NK-92 (cell line): ENCODE results near the gene EPS8L2.

ENCODE experiments used
- DNase-seq: peaks from one replicate; lab custom pipeline; 2025; ENCODE audit not compliant: unreplicated experiment; lab: John Stamatoyannopoulos, UW

EPS8L2 gene

GRCh38 chr11:703506-703905 lies 2.5 kb upstream of the EPS8L2 start:
- DNase-seq: no peak

- DNase-seq: no peak
Measured at GRCh38 chr11:704228-704674, 1.8 kb upstream of the EPS8L2 start.

DNA sequence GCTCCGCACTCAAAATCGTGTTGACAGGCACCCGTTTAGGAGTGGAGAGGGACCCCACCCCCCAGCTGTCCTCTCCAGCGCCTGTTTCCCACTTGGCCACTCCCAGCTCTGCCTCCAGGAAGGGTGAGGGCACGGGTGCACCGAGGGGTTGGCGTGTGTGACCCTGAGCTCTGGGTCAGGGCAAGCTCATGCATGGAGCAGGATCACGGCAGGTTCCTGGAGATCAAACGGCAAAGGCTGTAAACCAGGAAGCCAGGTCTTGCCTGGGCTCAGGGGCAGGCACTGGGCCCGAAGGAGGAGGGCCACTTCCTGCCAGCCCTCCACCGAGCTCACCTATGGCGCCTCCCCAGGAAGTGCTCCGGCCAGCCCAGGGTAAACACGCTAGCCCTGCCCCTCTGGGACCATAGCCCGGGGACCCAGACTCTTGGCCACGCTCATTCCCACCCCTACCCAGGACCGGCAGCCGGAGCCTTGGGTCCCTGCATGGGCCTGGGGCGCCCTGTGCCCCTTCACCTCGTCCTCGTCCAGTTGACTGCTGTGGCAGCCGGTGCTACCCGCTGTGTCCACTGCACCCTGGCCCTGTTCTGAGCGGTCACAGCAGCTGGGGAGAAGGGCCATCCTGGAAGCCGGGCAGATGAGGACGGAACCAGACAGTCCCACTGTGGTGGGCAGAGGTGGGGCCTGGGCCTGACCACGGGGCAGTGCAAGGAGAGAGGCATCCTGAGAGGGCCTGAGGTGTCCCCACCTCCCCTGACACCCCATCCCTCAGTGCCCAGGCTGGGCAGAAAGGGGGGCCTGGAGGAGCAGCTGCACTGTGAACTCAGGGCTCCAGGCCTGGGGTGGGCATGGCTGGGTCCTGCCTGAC lies 1.0 kb upstream of the EPS8L2 start:
- DNase-seq: no peak

DNA sequence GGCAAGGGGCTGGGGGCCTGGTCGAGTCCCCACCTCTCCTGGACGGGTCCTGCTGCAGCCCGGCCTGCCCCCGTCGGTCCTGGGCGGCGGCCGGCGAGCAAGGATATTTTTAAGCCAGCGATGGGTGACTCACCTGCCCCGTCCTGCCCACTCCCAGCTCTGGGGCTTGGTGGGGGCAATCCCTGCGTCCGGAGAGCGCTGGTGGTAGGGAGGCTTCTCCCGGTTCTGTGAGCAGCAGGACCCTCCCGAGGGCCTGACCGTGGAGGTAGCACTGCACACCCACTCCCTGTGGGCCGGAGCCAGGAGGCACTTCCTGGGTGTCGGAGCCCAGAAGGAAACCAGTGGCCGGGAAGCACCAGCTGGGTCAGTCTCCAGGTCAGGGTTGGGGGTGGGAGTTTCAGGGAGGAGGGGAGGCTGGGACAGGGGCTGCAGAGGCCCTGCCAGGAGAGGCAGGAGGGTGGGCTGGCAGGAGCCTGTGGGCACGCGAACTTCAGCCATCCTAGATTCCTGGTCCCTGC lies 467 bp downstream of the EPS8L2 start:
- DNase-seq: no peak

DNA sequence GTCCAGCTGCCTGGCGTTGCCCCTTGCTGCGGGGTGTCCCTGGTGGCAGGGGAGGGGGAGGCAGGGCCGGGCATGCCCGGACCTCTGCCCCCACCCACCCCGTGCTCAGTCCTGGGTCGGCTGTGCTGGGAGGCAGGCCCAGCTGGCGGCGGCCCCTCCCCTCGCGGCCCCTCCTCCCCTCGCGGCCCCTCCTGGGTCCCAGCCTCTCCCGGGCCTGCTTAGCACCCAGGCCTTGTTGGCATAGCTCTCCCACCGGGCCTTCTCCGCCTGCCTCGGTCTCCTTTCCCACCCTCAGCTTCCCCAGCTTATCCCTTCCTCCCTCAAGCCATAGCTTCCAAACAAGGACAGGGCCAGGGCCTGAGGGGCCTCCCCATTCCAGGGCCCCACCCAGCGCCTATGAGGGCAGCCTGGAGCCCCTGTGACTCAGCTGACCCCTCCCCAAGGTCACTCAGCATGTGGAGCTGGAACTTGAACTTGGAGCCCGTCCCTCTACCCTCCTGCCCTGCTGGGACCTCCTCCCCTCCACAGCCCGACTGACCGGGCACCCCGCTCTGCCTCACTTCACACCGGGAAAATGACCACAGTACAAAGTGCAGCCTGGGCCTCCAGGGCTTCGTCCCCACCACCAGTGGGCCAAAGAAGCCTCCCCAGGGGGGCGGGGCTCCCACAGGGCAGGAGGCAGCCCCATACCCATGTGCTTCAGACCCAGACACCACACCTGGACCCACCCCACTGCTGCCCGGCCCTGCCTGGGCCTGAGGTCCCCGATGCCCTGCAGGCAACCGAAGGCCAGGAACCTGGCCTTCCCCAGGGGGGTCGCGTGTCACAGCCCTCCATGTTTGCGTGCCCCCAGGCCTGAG lies 1.2 kb downstream of the EPS8L2 start:
- DNase-seq: no peak

GRCh38 chr11:707817-708420 lies 1.9 kb downstream of the EPS8L2 start:
- no peak for DNase-seq

DNA sequence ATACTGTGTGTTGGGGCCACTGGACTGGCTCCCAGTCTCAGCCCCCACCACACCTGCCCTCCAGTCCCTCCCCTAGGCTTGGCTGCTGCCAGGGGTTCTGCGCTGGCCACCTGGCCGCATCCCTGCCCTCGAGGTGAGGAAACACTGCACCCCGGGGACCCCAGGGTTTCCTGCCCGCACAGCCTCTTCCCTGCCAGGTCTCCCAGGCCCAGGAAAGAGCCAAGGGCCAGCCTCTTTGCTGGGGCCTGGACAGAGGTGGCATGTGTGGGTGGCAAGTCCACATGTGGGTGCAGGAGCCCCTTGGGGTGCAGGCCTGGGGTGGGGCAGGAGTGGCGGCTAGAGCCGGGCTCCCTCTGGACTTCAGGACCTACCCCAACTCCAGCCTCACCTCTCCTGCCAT lies 2.5 kb downstream of the EPS8L2 start:
- no peak for DNase-seq

- DNase-seq: no peak
Measured at GRCh38 chr11:709109-709997, 3.3 kb downstream of the EPS8L2 start.

DNA sequence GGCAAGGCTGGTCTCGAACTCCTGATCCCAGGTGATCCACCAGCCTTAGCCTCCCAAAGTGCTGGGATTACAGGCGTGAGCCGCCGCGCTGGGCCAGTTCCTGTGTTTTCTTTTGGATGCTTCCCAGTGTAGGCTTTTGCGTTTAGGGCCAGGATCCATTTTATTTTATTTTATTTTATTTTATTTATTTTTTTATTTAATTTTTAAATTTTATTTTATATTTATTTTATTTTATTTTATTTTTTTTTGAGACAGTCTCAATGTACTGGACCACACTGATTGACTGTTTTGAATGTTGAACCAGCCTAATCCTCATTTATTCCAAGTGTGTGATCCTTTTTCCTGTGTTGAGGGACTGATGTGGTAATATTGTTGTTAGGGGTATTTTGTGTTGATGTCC lies 8.4 kb downstream of the EPS8L2 start:
- DNase-seq: no peak

DNA sequence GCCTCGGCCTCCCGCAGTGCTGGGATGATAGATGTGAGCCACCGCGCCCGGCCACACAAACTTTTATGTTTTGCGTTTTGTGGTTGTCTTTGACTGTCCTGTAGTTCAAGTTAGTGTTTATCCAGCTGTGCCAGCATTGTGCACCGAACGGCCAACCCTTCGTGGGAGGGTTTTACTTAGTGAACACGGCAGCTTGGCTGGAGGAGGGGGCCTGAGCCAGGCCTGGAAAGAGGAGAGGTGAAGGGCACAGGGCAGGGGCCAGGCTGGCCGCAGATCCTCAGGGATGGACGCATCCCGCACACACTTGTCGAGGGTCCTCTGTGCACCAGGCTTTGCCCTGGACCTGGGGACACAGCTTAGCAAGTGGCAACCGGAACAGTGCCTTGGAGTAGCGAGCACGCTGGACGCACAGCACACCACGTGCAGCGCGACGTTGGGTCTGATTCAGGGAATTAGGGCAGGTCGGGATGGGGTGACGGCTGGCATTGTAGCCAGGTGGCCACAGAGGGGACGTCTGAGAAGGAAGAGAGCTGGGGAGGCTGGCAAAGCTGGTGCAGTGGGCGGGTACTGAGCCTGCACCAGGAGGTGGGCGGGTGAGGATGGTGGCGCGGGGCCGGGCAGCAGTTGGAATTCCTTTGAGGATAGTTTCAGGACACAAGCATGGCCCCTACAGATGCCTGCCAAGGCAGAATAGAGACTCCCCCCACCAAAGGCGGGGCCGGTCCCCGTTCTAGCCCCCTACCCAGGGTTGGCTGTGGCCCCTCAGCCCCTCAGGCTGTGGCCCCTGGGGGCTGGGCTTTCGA lies 13.4 kb downstream of the EPS8L2 start:
- no peak for DNase-seq

- no peak for DNase-seq
Measured at GRCh38 chr11:720017-720641, 14.1 kb downstream of the EPS8L2 start.

DNA sequence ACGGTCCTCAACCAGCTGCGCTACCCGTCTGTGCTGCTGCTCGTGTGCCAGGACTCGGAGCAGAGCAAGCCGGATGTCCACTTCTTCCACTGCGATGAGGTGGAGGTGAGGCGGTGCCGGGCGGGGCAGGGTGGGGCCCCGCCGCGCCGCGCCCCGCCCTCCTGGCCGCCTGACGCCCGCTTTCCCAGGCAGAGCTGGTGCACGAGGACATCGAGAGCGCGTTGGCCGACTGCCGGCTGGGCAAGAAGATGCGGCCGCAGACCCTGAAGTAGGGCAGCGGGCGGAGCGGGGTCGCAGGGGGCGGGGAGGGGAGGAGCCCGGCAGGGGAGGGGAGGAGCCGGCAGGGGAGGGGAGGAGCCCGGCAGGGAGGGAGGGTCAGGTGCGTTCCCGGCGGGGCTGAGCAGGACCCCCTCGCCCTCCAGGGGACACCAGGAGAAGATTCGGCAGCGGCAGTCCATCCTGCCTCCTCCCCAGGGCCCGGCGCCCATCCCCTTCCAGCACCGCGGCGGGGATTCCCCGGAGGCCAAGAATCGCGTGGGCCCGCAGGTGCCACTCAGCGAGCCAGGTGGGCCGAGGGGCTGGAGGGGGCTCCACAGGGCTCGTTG lies 14.7 kb downstream of the EPS8L2 start:
- DNase-seq: no peak

GRCh38 chr11:721247-721740 lies 15.3 kb downstream of the EPS8L2 start:
- DNase-seq: no peak

DNA sequence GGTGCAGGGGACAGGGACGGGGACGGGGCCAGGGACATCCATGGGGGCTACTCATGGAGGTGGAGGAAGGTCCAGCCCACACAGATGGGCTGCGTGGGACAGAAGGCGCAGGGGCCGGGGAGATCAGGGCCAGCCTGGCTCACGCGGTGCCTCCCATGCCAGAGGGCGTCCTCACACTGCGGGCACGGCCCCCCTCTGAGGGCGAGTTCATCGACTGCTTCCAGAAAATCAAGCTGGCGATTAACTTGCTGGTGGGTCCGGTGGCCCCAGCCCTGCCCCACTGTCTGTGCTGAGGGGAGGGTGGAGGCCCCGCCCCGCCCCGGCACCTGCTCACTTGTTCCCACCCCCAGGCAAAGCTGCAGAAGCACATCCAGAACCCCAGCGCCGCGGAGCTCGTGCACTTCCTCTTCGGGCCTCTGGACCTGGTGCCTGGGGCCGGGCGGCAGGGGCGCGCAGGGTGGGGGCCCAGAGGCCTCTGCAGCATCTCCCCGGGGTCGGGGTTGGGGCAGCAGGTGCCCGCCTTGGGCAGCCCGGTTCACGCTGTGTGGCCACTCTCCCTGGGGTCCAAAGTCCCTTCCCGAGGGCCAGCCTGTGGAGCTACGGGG lies 15.8 kb downstream of the EPS8L2 start:
- no peak for DNase-seq

GRCh38 chr11:722346-722811 lies 16.3 kb downstream of the EPS8L2 start:
- no peak for DNase-seq

DNA sequence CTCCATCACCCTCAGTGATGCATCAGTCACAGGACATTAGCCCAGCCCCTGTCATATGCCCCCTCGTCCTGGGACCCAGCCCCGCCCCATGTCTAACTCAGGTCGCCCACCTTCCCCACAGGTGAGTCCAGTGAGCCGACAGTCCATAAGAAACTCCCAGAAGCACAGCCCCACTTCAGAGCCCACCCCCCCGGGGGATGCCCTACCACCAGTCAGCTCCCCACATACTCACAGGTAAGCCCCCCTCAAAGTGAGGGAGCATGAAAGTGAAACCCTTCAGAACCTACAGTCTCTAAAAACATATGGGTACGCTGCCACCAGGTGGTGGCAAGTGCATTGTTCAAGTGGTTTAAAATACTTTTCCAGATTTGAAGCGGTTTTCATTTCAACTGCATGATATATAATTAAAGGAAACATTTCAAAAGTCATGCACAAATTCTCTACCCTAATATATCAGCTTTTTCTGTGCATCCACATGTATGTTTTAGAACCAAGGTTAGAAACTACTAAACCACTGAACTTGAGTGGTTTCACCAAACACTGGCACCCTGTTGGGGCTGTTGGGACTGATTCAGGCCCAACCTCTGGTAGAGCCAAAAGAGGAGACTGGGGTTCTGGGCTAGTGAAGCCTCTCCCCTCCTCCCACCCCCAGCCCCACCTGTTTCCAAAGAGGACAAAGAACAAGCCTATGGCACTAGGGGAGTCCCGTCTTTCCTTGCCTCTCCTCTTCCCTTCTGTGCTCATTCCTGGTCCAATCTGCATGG lies 17.3 kb downstream of the EPS8L2 start:
- DNase-seq: no peak

GRCh38 chr11:724049-724777 lies 18.2 kb downstream of the EPS8L2 start:
- DNase-seq: no peak
